Upper lobe of right lung (tissue), 1 donor: Measurements from ENCODE around the gene SYCP2L. TPM values are rescaled to one million over a fixed set of nuclear protein-coding genes. Genes with fewer than 3 reads are reported as not detected.
"Not testable (repeated sequence)": the region's sequence is repeated elsewhere in the genome, so short reads cannot be mapped to it uniquely, and the experiment has no call there.

Experiments
- ATAC-seq: fragments of 200-7000 bp; cut with Tn5 transposase; one replicate; pipeline ENCODE4 v1.9.1; 2020; ENCODE audit warnings: mild to moderate bottlenecking, moderate library complexity
- DNase-seq: peaks from one replicate; pipeline ENCODE4 v3.0.0-alpha.2; 2020
- H3K27ac ChIP-seq: fragments of 200-600 bp; one replicate; pipeline ENCODE4 v1.8.0; 2022
- H3K27me3 ChIP-seq: fragments of 200-600 bp; one replicate; pipeline ENCODE4 v1.8.0; 2022; ENCODE audit warnings: mild to moderate bottlenecking
- H3K36me3 ChIP-seq: fragments of 200-600 bp; one replicate; pipeline ENCODE4 v1.8.0; 2022
- H3K4me1 ChIP-seq: fragments of 200-600 bp; one replicate; pipeline ENCODE4 v1.8.0; 2022
- H3K4me3 ChIP-seq: fragments of 200-600 bp; one replicate; pipeline ENCODE4 v1.8.0; 2022; ENCODE audit warnings: mild to moderate bottlenecking
- H3K9me3 ChIP-seq: fragments of 200-600 bp; one replicate; pipeline ENCODE4 v1.8.0; 2022
- intact Hi-C: fragments of 100-400 bp; cut with DNase I; formaldehyde crosslinking; loops from one replicate; pipeline ENCODE4 v1.11.0; 2022
- total RNA-seq: library from RNA; stranded (reverse); fragmentation: NEBNext Ultra II Directional; extraction: Animal tissue kit (Norgen Biotek cat#: 25700); gene quantifications from one replicate; pipeline ENCODE4 v1.2.1, GENCODE V29; 2021
- TF ChIP-seq, protein P1 (sequence below): fragments of 200-600 bp; IDR thresholded peaks from one replicate; pipeline ENCODE4 v1.8.0; 2022; ENCODE audit warnings: antibody characterized with exemption
- donor health status: DM: no; HTN: yes; CAD: no; lungs with severe emphysema.

SYCP2L gene
- total RNA-seq, 1 donor from 2014 or later = 0.58 TPM

DNA sequence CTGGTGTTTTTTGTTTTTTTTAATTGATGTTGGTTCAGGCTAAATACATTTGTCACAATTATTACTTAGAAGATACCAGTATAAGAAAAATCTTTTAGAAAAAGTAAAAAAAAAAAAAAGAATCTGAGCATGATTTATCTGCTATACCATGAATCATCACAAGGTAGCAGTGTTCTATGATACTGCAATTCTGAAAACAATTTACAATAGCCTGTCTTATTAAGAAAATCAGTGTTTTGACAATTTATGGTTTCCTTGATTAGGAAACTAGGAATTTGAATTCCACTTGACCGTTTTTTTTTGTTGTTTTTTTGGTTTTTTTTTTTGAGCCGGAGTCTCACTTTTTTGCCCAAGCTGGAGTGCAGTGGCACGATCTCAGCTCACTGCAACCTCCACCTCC is 39.2 kb upstream of the SYCP2L start:
- TF ChIP-seq, protein P1, sequence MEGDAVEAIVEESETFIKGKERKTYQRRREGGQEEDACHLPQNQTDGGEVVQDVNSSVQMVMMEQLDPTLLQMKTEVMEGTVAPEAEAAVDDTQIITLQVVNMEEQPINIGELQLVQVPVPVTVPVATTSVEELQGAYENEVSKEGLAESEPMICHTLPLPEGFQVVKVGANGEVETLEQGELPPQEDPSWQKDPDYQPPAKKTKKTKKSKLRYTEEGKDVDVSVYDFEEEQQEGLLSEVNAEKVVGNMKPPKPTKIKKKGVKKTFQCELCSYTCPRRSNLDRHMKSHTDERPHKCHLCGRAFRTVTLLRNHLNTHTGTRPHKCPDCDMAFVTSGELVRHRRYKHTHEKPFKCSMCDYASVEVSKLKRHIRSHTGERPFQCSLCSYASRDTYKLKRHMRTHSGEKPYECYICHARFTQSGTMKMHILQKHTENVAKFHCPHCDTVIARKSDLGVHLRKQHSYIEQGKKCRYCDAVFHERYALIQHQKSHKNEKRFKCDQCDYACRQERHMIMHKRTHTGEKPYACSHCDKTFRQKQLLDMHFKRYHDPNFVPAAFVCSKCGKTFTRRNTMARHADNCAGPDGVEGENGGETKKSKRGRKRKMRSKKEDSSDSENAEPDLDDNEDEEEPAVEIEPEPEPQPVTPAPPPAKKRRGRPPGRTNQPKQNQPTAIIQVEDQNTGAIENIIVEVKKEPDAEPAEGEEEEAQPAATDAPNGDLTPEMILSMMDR = peak; percentile 33
- Histone ChIP-seq H3K27me3 (no peaks in the 10 kb centered on the region), H3K27ac (no peak overlapping the region), H3K36me3 (no peaks in the 10 kb centered on the region), H3K4me3 (no peak overlapping the region), H3K9me3 (no peaks in the 10 kb centered on the region), H3K4me1 (no peaks in the 10 kb centered on the region)
- DNase-seq = no peak
- intact Hi-C loops = no loop called here
- ATAC-seq = no peak

DNA sequence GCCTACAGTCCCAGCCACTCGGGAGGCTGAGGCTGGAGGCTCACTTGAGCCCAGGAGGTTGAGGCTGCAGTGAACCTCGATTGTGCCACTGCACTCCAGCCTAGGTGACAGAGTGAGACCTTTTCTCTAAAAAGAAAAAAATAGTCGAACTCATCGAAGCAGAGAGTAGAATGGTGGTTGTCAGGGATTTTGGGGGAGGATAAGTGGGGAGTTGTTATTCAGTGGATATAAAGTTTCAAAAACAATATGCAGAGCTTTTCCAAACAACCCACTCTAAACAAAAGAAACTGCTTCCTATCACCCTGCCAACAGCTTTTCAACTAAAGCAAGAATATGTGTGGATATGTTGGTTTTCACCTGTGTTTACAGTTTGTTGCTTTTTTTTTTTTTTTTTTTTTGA is 37.0 kb upstream of the SYCP2L start:
- TF ChIP-seq, protein P1 = no peak
- Histone ChIP-seq H3K4me1 (no peaks in the 10 kb centered on the region), H3K4me3 (no peak overlapping the region), H3K27me3 (no peaks in the 10 kb centered on the region), H3K9me3 (no peaks in the 10 kb centered on the region), H3K27ac (no peak overlapping the region), H3K36me3 (no peaks in the 10 kb centered on the region)
- intact Hi-C loops = no loop called here
- ATAC-seq = no peak
- no peak for DNase-seq

DNA sequence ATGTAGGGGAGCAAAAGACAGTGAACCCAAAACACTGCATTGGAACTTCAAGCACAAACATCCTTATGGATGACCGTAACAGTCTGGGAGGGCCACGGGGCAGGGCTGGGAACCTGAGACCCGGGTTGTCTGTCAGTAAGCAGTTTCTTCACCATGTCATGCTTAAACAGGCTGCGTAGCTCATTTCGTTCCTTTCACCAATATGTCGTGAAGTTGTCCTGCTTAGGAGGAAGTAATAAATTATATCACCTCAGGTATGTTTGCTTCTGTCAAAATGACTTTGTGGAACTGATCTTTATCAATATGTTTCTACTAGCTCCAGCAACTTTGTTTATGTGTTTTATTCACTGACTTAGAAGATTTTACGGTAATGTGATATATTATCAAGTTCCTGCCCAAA is 36.1 kb upstream of the SYCP2L start:
- no peak overlapping the region for H3K27ac ChIP-seq
- no peaks in the 10 kb centered on the region for H3K9me3 ChIP-seq
- intact Hi-C loops = no loop called here
- no peaks in the 10 kb centered on the region for H3K36me3 ChIP-seq
- TF ChIP-seq, protein P1 = no peak
- no peaks in the 10 kb centered on the region for H3K27me3 ChIP-seq
- H3K4me1 ChIP-seq = no peaks in the 10 kb centered on the region
- no peak for ATAC-seq
- DNase-seq = no peak
- H3K4me3 ChIP-seq = no peak overlapping the region

DNA sequence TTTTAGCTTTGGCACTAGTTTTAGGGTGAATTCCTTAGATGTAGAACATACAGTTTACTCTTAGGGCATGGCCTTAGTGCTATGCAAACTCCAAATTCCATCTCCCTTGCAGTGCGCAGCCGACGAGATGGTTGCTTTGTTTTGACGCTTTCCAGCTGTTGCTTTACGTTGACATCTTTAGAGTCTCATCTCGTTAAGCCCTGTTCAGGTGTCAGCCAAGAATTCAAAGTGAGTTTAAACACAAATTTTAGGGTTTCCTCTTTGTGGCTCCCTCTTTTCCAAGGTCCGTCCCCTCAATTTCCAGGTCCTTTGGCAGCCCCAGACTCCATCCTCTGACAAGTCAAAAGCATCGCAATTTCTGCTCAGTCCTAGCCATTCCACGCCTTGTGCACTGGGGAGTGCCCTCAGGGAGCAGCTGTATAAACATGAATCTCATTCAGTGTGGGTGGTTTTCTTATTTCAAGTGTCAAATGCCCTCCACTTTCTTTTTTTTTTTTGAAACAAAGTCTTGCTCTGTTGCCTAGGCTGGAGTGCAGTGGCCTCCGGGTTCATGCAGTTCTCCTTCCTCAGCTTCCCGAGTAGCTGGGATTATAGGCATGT is 34.4 kb upstream of the SYCP2L start:
- ATAC-seq (no peak), DNase-seq (no peak)
- Histone ChIP-seq H3K27ac (no peak overlapping the region), H3K4me1 (no peaks in the 10 kb centered on the region), H3K27me3 (no peaks in the 10 kb centered on the region), H3K4me3 (no peak overlapping the region), H3K36me3 (no peaks in the 10 kb centered on the region), H3K9me3 (no peaks in the 10 kb centered on the region)
- TF ChIP-seq, protein P1 = no peak
- intact Hi-C loops = no loop called here

DNA sequence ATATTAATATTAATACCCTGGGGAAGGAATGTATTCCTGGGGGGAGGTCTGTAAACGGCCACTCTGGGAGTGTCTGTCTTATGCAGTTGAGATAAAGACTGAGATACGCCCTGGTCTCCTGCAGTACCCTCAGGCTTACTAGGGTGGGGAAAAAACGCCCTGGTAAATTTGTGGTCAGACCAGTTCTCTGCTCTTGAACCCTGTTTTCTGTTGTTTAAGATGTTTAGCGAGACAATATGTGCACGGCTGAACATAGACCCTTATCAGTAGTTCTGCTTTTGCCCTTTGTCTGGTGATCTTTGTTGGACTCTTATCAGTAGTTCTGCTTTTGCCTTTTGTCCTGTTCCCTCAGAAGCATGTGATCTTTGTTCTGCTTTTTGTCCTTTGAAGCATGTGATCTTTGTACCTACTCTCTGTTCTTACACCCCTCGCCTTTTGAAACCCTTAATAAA is 33.0 kb upstream of the SYCP2L start:
- H3K4me3 ChIP-seq, DNase-seq, H3K4me1 ChIP-seq, H3K36me3 ChIP-seq, H3K9me3 ChIP-seq, intact Hi-C loops, ATAC-seq, H3K27me3 ChIP-seq, H3K27ac ChIP-seq: not testable (repeated sequence)

DNA sequence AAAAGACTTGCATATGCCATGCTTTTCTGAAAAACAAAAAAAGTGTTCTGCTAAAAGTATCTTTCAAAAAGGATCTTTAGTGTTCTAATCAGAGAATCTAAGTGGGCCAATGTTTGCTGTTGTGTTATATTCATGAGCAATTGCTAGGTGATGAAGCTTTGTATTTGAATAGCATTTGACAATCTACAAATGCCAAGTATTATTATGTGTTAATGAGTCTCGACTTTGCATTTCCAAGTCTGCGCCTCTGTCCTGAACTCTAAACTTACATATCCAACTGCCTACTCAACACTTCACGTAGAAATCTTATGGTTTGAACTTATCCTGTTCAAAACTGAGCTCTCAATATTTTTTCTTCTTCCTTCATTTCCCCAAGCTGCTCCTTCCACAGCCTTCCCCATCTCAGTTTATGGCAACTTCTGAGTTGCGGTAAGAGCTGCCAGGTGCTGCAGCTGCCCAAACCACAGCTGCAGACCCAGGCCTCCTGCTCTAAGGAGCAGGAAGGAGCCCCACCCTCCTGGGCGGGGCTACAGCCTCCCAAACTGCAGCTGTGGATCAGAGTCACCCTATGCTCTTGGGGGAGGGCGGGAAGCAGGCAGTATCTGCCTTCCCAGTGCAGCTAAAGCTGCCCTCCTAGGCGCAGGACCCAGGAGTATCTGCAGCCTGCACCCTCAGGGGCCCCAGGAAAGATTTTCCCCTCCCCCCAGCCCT is 31.8 kb upstream of the SYCP2L start:
- Histone ChIP-seq H3K9me3 (no peaks in the 10 kb centered on the region), H3K4me1 (no peaks in the 10 kb centered on the region), H3K36me3 (no peaks in the 10 kb centered on the region), H3K27me3 (no peaks in the 10 kb centered on the region), H3K27ac (no peak overlapping the region), H3K4me3 (no peak overlapping the region)
- intact Hi-C loops = no loop called here
- TF ChIP-seq, protein P1 = no peak
- DNase-seq = no peak
- no peak for ATAC-seq
